Measurements from ENCODE around the gene MDC1. TPM values are rescaled to one million over a fixed set of nuclear protein-coding genes. Genes with fewer than 3 reads are reported as not detected.

The MDC1 gene
- total and polyA plus RNA-seq, 2 of the 13 experiments (the other 11 are each of a cell fraction or from before 2014, with no cell fraction given) = 8.4 to 14.0 TPM

DNA sequence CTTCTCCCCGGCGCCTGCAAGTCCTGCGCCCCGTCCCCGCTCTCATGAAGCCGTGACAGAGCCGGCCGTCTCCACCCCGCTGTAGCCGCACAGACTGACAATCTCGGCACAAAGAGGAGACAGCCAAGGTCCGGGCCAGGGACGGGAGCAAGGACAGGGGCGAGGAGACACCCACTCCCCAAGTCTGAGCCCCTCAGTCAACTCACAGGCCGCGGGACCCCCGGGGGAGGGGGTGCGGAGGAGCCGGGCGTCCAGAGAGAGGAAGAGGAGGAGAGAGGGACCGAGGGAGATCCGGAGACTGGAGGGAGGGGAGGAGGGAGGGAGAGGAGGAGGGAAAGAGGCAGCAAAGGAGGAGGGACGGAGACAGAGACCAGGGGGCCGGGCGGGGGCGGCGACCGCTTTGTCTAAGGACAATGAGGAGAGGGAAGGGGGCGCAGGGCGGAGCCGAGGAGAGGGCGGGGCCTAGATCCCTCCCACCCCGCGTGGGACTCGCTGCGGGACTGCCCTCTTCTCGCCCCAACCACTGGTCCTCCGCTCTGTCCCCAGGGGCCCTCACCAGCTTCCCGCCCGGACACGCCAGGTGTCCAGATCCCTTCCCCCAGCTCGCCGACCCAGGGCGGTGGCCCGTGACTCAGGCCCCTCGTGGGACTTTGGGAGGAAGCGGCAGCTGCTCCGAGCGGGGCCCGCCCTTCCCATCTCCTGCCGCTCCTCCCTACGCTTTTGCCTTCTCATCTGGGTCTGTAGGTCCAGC lies 30.0 kb downstream of the MDC1 start (continued):
- TF ChIP-seq, protein P1, sequence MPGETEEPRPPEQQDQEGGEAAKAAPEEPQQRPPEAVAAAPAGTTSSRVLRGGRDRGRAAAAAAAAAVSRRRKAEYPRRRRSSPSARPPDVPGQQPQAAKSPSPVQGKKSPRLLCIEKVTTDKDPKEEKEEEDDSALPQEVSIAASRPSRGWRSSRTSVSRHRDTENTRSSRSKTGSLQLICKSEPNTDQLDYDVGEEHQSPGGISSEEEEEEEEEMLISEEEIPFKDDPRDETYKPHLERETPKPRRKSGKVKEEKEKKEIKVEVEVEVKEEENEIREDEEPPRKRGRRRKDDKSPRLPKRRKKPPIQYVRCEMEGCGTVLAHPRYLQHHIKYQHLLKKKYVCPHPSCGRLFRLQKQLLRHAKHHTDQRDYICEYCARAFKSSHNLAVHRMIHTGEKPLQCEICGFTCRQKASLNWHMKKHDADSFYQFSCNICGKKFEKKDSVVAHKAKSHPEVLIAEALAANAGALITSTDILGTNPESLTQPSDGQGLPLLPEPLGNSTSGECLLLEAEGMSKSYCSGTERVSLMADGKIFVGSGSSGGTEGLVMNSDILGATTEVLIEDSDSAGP (CRISPR knock-in tag; IDR thresholded peaks at IDR 0.05; ENCODE audit: borderline replicate concordance) = peak; percentile 43; the same call in 1 of the 2 replicates
- TF ChIP-seq ZBTB7B (CRISPR knock-in tag; IDR thresholded peaks at IDR 0.05) (peak; percentile 43; the same call in 1 of the 2 replicates), FOXC1 (CRISPR knock-in tag; IDR thresholded peaks at IDR 0.05; ENCODE audit: borderline replicate concordance) (peak; percentile 41; the same call in 1 of the 2 replicates), MYNN (CRISPR knock-in tag; IDR thresholded peaks at IDR 0.05; ENCODE audit: low read depth) (no peak), KDM5B (CRISPR knock-in tag; IDR thresholded peaks at IDR 0.05; ENCODE audit: borderline replicate concordance) (peak; percentile 64; the same call in 1 of the 2 replicates), ZNF431 (CRISPR knock-in tag; IDR thresholded peaks at IDR 0.05; ENCODE audit: borderline replicate concordance, low read depth) (0 out of 2 replicates have a peak, but pooled peaks have one; percentile 36), KLF9 (CRISPR knock-in tag; IDR thresholded peaks at IDR 0.05; ENCODE audit: low read depth) (0 out of 2 replicates have a peak, but pooled peaks have one; percentile 9), RBFOX2 (IDR thresholded peaks at IDR 0.05; ENCODE audit: low read depth, low read length) (peak; percentile 59), ELF4 (CRISPR knock-in tag; IDR thresholded peaks at IDR 0.05; ENCODE audit: borderline replicate concordance) (no peak), ARNT2 (CRISPR knock-in tag; IDR thresholded peaks at IDR 0.05; ENCODE audit: low read depth) (peak; percentile 70), ZNF441 (CRISPR knock-in tag; IDR thresholded peaks at IDR 0.05; ENCODE audit: borderline replicate concordance) (no peak), ZNF569 (CRISPR knock-in tag; IDR thresholded peaks at IDR 0.05; ENCODE audit: borderline replicate concordance) (no peak), ZNF547 (CRISPR knock-in tag; IDR thresholded peaks at IDR 0.05) (peak; percentile 70), TARDBP (CRISPR knock-in tag; IDR thresholded peaks at IDR 0.05) (peak; percentile 20), ZNF75D (CRISPR knock-in tag; IDR thresholded peaks at IDR 0.05; ENCODE audit: borderline replicate concordance) (0 out of 2 replicates have a peak, but pooled peaks have one; percentile 10)
- TF ChIP-seq, protein P2, sequence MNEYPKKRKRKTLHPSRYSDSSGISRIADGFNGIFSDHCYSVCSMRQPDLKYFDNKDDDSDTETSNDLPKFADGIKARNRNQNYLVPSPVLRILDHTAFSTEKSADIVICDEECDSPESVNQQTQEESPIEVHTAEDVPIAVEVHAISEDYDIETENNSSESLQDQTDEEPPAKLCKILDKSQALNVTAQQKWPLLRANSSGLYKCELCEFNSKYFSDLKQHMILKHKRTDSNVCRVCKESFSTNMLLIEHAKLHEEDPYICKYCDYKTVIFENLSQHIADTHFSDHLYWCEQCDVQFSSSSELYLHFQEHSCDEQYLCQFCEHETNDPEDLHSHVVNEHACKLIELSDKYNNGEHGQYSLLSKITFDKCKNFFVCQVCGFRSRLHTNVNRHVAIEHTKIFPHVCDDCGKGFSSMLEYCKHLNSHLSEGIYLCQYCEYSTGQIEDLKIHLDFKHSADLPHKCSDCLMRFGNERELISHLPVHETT (CRISPR knock-in tag; conservative IDR thresholded peaks at IDR 0.05) = 0 out of 2 replicates have a peak, but pooled peaks have one; percentile 26
- TF ChIP-seq, protein P3, sequence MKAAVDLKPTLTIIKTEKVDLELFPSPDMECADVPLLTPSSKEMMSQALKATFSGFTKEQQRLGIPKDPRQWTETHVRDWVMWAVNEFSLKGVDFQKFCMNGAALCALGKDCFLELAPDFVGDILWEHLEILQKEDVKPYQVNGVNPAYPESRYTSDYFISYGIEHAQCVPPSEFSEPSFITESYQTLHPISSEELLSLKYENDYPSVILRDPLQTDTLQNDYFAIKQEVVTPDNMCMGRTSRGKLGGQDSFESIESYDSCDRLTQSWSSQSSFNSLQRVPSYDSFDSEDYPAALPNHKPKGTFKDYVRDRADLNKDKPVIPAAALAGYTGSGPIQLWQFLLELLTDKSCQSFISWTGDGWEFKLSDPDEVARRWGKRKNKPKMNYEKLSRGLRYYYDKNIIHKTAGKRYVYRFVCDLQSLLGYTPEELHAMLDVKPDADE (CRISPR knock-in tag; IDR thresholded peaks at IDR 0.05) = no peak
- TF ChIP-seq, protein P4, sequence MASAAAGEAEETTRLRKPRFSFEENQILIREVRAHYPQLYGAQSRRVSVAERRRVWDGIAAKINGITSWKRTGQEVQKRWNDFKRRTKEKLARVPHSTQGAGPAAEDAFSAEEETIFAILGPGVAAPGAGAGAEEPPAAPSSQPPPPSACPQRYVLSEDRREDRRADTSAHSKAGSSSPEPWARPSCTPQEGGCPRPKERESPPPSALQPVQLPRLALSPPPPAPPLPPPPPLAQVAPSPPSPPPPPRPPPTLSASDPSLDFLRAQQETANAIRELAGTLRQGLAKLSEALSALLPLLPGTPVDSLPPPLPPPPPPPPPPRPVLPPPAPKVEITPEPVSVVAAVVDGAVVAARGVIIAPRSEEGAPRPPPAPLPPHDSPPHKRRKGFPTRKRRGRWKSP (CRISPR knock-in tag; IDR thresholded peaks at IDR 0.05) = 0 out of 2 replicates have a peak, but pooled peaks have one; percentile 27
- TF ChIP-seq, protein P5, sequence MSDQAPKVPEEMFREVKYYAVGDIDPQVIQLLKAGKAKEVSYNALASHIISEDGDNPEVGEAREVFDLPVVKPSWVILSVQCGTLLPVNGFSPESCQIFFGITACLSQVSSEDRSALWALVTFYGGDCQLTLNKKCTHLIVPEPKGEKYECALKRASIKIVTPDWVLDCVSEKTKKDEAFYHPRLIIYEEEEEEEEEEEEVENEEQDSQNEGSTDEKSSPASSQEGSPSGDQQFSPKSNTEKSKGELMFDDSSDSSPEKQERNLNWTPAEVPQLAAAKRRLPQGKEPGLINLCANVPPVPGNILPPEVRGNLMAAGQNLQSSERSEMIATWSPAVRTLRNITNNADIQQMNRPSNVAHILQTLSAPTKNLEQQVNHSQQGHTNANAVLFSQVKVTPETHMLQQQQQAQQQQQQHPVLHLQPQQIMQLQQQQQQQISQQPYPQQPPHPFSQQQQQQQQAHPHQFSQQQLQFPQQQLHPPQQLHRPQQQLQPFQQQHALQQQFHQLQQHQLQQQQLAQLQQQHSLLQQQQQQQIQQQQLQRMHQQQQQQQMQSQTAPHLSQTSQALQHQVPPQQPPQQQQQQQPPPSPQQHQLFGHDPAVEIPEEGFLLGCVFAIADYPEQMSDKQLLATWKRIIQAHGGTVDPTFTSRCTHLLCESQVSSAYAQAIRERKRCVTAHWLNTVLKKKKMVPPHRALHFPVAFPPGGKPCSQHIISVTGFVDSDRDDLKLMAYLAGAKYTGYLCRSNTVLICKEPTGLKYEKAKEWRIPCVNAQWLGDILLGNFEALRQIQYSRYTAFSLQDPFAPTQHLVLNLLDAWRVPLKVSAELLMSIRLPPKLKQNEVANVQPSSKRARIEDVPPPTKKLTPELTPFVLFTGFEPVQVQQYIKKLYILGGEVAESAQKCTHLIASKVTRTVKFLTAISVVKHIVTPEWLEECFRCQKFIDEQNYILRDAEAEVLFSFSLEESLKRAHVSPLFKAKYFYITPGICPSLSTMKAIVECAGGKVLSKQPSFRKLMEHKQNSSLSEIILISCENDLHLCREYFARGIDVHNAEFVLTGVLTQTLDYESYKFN (CRISPR knock-in tag; conservative IDR thresholded peaks at IDR 0.05) = peak; percentile 26; the same call in 1 of the 2 replicates

Data from HepG2 (cell line).